Measurements from ENCODE around the gene ORAI3.

ORAI3 gene

DNA sequence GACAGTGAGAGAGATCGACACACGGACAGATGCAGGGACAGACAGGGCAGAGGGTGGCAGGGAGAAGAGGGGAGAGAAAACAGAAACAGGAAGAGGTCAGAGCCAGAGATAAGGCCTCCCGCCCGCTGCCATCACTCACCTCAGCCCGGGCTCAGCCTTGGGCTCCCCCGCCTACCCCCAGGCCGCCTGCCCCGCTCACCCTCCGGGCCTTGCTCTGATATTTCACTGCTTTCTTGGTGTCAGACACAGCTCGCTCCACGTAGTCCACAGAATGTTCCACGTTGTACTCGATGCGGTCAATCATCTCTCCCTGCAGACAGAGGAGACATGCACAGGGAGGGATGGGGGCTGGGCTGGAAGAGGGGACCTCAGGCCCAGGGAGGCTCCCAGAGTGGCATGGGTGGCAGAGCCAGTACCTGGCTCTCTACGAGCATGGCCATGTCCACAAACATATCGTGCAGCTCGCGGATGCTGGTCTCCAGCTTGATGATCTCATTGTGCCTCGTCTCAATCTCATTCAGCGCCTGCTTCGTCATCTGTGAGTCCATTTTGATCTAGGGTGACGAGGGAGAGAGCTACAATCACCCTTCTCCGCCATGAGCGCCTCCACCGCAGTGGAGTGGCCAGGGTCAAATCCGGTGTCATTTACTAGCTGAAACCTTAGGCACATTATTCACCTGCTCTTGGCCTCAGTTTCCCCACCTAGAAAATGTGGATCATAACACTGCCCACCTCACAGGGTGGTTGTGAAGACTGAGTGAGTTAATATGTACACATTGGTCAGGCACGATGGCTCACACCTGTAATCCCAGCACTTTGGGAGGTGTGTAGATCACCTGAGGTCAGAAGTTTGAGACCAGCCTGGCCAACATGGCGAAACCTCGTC, 44.3 kb downstream of the ORAI3 start:
- no peak for DNase-seq

DNA sequence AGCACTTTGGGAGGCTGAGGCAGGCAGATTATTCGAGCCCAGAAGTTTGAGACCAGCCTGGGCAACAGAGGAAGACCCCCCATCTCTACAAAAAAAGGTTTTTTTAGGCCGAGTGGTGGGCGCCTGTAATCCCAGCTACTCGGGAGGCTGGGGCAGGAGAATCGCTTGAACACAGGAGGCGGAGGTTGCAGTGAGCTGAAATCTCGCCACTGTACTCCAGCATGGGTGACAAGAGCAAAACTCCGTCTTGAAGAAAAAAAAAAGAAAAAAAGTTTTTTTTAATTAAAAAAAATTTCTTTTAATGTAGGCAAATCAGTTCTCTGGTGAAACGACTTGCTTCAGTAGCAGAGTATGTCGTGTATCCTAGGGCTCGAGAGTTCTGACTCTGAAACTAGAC, 47.1 kb downstream of the ORAI3 start:
- DNase-seq: no peak

DNA sequence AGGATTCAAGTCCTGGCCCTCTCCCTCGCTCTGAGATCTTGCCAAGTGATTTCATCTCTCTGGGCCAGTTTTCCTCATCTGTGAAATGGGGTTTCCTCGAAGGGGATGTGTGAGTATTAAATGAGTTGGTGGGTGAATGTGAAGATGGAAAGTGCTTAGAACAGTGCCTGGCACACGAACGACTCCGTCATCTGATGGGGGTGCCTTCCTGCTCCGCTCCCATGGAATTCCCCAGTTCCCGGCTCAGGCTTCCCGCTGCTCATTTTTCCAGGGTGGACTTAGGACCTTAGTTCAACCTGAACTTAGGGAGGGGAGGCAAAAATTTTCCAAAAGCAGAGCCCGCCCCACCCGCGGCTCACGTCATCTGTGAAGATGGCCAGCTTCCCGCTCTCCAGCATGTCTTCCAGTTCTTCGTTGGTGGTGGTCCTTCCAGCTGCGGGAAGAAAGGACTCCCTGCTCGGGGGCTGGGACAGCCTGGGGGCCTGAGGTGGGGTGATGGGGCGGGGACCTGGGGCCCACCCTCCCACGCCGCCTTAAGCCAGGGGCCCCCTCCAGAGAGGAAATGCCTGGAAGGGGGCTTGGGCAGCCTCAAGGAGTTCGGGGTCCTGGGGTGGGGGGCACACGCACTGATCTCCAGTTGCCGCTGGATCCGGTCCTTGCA, 47.6 kb downstream of the ORAI3 start:
- no peak for DNase-seq

DNA sequence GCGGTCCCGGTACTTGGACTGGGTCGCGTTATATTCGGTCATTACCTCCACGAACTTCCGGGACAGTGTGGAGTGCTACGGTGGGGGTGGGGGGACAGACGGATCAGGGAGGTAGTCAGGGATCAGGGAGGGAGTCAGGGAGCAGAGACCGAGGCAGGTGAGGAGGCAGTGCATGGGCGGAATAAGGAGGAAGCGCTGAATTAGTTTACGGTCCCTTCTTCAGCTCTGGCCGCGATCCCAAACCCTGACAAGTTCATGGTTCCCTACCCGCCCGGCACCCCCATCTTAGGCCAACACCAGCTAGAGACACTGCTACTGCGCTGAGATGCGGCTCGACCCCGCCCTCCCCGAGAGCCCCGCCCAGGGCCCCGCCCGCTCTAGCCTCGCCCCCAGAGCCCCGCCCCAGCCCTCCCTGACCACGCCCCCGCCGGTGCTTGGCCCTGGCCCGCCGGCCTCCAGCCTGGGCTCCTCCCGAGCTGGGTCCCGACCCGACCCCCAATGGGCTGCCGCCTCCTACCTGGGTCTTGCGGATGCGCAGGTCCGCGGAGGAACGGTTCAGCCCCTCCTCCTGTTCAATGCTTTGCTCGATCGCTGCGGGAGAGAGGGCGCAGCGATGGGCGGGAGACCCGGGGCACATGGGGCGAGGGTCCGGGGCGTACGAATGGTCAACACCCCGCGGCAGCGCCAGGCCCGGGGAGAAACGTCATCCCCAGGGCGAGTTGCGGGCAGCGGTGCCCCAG, 48.3 kb downstream of the ORAI3 start:
- peak; percentile 7 for DNase-seq

DNA sequence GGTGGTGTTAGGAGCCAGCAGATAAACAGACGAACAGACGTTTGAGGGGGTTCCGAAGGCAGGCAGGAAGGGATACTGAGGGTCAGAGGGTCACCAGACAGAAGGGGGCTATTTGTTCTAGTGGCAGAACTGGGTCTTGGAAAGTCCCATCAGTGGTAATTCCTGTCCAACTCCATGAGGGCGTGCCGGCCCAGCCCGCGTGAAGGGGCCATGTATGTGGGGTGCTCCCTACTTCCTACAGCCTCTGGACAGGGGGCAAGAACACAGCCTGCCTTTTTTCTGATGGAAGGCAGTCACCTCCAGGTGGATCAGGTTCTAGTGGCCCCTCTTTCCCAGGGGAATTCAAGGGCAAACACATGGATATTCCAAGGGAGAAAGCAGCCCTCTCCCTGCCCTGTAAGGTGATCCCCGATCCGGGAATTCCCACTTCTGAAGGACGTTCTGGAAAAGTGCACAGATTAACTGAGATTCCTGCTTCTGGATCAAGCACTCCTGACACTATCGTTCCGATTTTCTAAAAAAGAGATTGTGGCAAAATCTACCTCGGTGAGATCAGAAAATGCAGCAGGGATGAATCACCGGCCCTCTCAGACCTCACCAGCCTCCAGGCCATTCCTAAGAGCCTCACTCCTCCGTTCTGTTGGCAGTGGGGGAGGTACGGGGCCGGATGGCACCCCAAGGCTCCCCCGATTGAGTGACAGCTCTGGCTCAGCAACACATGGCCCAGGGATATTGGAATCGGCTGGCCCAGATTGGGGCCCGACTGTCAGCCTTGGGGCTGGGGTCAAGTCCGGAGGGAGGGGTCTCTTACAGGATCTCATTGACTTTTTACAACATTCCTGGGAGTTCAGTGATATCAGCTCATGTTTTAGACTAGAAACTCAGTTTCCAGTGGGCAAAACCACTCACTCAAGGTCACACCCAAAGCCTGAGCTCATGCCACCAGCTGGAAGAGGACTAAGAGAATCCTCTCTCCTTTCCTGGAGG, 49.1 kb downstream of the ORAI3 start:
- DNase-seq: no peak

DNA sequence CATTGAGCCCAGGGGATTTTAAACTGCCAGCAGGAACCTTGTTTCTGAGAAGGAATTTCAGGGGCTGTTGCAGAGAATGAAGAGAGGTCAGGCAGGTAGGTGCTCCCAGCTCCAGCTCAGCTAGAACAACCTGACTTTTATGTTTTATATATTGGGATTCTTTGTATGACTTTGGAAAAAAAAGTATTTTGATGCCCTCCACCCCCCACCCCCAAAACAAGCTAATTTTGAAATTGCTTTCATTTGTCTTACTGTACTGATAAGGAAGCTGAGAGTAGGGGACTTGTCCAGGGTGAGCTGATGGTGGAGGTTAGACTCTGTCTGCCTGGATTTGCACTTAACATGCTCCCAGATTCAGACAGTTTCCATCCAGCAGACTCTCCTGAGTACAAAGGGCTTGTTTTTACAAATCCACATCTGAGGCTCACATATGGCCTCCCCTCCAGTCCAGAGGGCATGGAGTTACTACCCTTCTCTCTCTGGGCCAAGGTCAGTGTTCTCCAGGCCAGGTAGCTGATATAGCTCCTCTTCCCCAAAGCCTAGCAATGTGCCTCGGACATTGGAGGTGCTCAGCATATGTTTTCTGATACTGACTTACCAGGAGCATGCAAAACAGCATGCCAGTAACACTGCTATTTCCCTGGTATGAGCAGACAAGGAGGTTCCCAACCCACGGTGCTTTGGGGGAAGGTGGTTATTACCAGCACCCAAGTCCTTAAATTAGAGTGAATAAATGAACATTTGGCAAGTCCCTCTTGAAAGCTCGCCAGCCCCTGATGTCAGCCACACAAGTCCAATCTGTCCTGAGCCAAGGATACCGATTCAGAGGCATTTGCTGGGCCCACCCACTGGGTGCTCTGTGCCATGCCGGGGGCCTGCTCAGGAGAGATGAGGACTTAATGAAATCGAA, 50.2 kb downstream of the ORAI3 start:
- DNase-seq: no peak

DNA sequence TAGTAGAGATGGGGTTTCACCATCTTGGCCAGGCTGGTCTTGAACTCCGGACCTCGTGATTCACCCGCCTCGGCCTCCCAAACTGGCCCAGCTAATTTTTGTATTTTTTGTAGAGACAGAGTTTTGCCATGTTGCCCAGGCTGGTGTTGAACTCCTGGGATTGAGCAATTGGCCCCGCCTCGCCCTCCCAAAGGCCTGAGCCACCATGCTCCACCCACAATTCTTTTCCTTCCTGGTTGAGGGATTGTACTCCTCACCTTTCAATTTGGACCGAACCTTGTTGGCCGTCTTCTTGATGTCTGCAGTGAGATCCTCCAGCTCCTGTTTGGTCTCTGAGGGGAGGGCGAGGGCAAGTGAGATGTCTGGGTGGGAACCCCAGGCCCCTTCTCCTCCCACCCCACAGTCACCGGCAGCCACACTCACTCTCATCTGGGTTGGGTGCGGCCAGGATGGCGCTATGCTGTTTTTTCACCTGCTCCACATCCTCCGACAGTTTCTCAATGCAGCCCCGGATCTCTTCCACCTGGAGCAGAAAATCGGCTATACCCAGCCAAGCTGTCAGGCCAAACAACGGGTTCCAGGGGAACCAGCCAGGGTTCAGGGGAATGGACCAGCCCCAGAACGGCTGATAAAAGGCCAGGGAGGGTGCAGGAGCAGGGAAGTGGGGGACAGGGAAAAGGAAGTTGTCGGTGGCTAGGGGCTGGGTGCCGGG, 52.0 kb downstream of the ORAI3 start:
- DNase-seq: no peak

DNA sequence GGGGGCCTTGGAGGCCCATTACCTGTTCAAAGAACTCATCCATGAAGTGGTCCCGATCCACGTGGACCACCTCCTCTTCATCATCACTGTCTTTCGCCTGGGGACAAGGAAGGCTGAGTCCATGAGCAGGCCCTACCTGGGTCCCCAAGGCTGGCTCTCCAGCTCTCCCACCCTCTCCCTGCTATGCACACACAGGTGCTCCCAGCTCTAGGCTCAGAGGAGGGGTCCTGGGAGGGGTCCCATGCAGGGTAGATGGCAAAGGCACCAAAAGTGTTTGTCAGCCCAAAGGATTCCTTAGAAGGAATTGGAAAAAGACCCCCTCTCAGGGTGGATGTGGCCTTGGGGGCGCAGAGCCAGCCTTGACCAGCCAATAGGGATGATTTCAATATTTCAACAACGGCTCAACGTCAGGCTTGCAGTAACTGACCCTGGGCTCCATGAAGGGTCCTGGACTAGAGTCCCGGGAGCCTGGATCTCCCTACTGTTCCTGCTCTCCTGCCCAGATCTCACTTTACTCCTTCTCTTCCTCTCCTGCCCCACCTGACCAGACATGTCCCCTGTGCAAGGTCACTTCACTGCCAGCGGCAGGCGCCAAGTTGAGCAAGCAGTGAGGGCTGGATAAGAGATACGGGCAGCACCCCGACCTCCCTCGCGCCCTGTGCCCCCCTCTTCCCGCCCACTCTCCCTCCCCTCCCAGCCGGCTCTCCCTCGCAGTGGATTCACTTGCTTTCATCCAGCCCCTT, 52.8 kb downstream of the ORAI3 start:
- DNase-seq: no peak

DNA sequence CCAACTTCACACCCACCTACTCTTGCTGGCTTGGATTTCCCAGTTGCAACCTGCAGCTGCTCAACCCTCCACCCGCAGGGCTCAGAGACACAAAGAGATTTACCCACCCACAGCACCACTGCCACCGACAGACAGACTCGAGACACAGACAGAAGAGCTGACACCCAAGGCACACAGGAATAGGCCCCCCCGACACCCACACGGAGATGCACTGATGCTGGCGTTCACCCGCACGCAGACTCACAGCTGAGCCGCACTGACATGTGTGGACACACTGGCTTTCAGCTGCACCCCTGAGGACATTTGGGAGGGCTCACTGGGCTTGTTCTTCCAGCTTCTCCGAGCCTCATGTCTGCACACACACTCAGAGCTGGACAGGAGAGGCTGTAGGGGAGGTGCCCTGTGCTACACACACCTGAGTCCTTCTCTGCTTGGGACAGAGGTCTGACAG, 53.4 kb downstream of the ORAI3 start:
- DNase-seq: no peak

DNA sequence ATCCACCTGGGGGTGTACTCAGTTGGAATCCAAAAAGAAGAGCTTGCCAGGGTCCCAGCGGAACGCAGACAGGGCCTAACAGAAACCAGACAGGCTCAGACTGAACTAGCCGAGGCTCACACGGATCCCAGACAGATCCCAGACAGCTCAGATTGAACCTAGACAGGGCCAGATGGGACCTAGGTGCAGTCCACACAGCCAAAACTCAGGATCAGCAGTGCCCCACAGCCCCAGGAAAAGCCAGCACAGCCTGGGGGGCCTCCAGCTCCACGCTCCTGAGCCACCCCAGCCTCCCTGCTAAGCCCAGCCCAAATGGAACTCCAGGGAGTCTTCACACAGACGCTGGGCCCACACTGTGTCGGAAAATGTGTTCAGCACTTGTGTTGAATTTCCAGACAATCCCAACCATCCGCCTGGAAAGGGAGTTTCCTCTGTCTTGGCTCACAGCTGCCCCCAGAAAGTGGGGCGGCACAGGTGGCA, 54.0 kb downstream of the ORAI3 start:
- DNase-seq: no peak

DNA sequence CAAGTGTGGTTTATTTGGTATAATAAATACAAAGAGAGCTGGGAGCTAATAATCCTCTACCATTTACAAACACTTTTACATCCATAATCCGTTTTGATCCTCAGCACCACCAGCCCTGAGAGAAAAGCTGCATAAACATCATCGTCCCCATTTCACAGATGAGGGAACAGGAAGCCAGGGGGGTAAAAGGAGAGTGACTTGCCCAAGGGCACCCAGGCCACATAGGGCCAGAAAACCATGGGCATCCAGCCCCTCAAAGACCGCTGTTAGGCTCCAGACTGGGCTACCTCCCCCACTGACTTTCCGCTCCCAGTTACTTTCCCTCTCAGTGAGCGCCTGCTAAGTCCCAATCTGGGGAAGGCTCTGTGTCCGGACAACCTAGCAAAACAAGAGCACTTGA, 54.9 kb downstream of the ORAI3 start:
- no peak for DNase-seq
